T-cell (primary cell): ENCODE results near the gene PNLDC1. TPM values are rescaled to one million over a fixed set of nuclear protein-coding genes. Genes with fewer than 3 reads are reported as not detected.
"Not testable (repeated sequence)": the region's sequence is repeated elsewhere in the genome, so short reads cannot be mapped to it uniquely, and the experiment has no call there.

Experiments
- ATAC-seq, 4 experiments: fragments of 200-7000 bp in 3 of 4; fragments of 150-1000 bp in 1 of 4; cut with Tn5 transposase; replicated peaks in 1 of 4; 1 replicate in 3 of 4; 2 replicates in 1 of 4; pipeline ENCODE4 v1.10.0; 2021; ENCODE audit warnings: moderate library complexity in 3 of 4, mild to moderate bottlenecking in 2 of 4, moderate number of reproducible peaks in 1 of 4
- CTCF ChIA-PET, 2 donors: fragments of 300-600 bp; sonication (Branson Sonifier 250); formaldehyde crosslinking; loops; one replicate each; lab custom pipeline; 2022; ENCODE audit warnings: antibody characterized with exemption in 2 of 2; lab: Charles Lee
- POLR2A ChIA-PET, 2 donors: fragments of 300-600 bp; sonication (Branson Sonifier 250); formaldehyde crosslinking; loops; one replicate each; lab custom pipeline; 2022; ENCODE audit warnings: antibody characterized with exemption in 2 of 2; lab: Charles Lee
- DNase-seq, 35 experiments: peaks; one replicate each; pipeline versions ENCODE4 v3.0.0 to v3.0.0-alpha.2; 2013 to 2023
- H3K27ac ChIP-seq: one replicate; pipeline ENCODE4 v1.5.1; 2013; ENCODE audit warnings: low read length
- H3K27me3 ChIP-seq, 2 experiments: replicated peaks in 1 of 2; 1 replicate in 1 of 2; 2 replicates in 1 of 2; pipeline versions ENCODE4 v1.6.1 to v1.7.0; 2013; ENCODE audit warnings: low read length in 1 of 2, mixed read lengths in 1 of 2; ENCODE audit not compliant: control insufficient read depth in 2 of 2, insufficient read depth in 2 of 2; ENCODE audit errors: extremely low read depth in 1 of 2
- H3K36me3 ChIP-seq, 2 donors: 1 replicate in 1 of 2; 2 replicates in 1 of 2; pipeline versions ENCODE4 v1.6.1 to v1.7.0; 2013; ENCODE audit warnings: low read length in 1 of 2; ENCODE audit not compliant: control insufficient read depth in 2 of 2, insufficient read depth in 1 of 2; ENCODE audit errors: extremely low read depth in 1 of 2
- H3K4me1 ChIP-seq, 2 experiments: 1 replicate in 1 of 2; 2 replicates in 1 of 2; pipeline versions ENCODE4 v1.6.1 to v1.7.0; 2013; ENCODE audit warnings: low read length in 2 of 2, mixed read lengths in 1 of 2; ENCODE audit not compliant: insufficient read depth in 2 of 2, control insufficient read depth in 1 of 2; ENCODE audit errors: extremely low read depth in 1 of 2
- H3K4me3 ChIP-seq, 2 donors: 1 replicate in 1 of 2; 2 replicates in 1 of 2; pipeline versions ENCODE4 v1.5.1 to v1.7.0; 2013; ENCODE audit warnings: mild to moderate bottlenecking in 2 of 2, low read length in 1 of 2, moderate library complexity in 1 of 2; ENCODE audit not compliant: control insufficient read depth in 1 of 2; ENCODE audit errors: extremely low read depth in 1 of 2
- H3K9me3 ChIP-seq: 2 replicates; pipeline ENCODE4 v1.7.0; 2013
- H3K27ac Mint-ChIP-seq, 2 donors: one replicate each; pipeline ENCODE4 v1.8.0; 2020 to 2021; ENCODE audit warnings: mild to moderate bottlenecking in 2 of 2, mixed read lengths in 2 of 2
- H3K27me3 Mint-ChIP-seq, 2 donors: one replicate each; pipeline ENCODE4 v1.8.0; 2021 to 2022; ENCODE audit warnings: mixed read lengths in 2 of 2
- H3K36me3 Mint-ChIP-seq: one replicate; pipeline ENCODE4 v1.8.0; 2021; ENCODE audit warnings: mixed read lengths
- H3K4me1 Mint-ChIP-seq, 3 donors: one replicate each; pipeline ENCODE4 v1.8.0; 2020 to 2022; ENCODE audit warnings: mixed read lengths in 3 of 3, mild to moderate bottlenecking in 1 of 3
- H3K4me3 Mint-ChIP-seq, 3 donors: one replicate each; pipeline ENCODE4 v1.8.0; 2020 to 2022; ENCODE audit warnings: mild to moderate bottlenecking in 3 of 3, mixed read lengths in 3 of 3, moderate library complexity in 3 of 3
- H3K9me3 Mint-ChIP-seq, 3 donors: one replicate each; pipeline ENCODE4 v1.8.0; 2020 to 2022; ENCODE audit warnings: mixed read lengths in 3 of 3
- WGBS: methylation state at CpG from one replicate; pipeline ENCODE4 v1.1.5; 2013; ENCODE audit warnings: missing lambda C conversion rate; ENCODE audit not compliant: insufficient coverage; 5-methylcytosine and 5-hydroxymethylcytosine counted together
- total RNA-seq, 35 experiments: library from RNA in 6 of 35; stranded (reverse) in 6 of 35; fragments of 120-200 nt in 1 of 35; gene quantifications; one replicate each; pipeline versions ENCODE4 v1.2.1 to v1.2.4 and lab custom pipeline; 2013 to 2026

Gene PNLDC1
- total RNA-seq, 5 donors from 2014 or later (not counting 1 experiment from before 2014, with no cell fraction given), result 0.26 to 1.2 (median 0.46) TPM; not detected in 1

- H3K9me3 Mint-ChIP-seq, result no peaks in the 10 kb centered on the region
- peaks cover 46% of the 10 kb centered on the region for H3K36me3 Mint-ChIP-seq
- DNase-seq (peak; percentile 94 to 100 (median 98)), ATAC-seq (peak; percentile 82 to 87 (median 85))
- peak within 1 kb of the TSS; percentile 96 to 99 (median 98) for H3K4me3 Mint-ChIP-seq
- H3K27me3 Mint-ChIP-seq, result no peaks in the 10 kb centered on the region
- Histone ChIP-seq H3K27ac (peak within 1 kb of the TSS; percentile 96), H3K9me3 (no peaks in the 10 kb centered on the region), H3K36me3 (peaks cover 4 to 54% of the 10 kb centered on the region in 2 donors), H3K4me3 (peak within 1 kb of the TSS; percentile 96), H3K27me3 (no peaks in the 10 kb centered on the region), H3K4me1 (peaks cover 25 to 31% of the 10 kb centered on the region in 2 experiments)
- ChIA-PET CTCF (interaction anchor here in 1 of 2 donors (0.5 to 2.4 kb wide), 8 partner anchors 15 to 99 kb away, joined by 3 to 17 read pairs (median 6); partner anchors contain the start of genes ACAT2 and WTAP), POLR2A (interaction anchor here (0.5 to 2.4 kb wide), 19 partner anchors 9 to 1703 kb away, joined by 3 to 14 read pairs (median 4); partner anchors contain the start of genes WTAP (in 2 of the 2), ACAT2 (in 1 of the 2), AGPAT4 (in 1 of the 2) and SOD2 (in 1 of the 2))
- peaks cover 55 to 70% (median 66%) of the 10 kb centered on the region in 3 donors for H3K4me1 Mint-ChIP-seq
- WGBS, result under 1% methylated on average over 54 of the region's 64 CpGs
- H3K27ac Mint-ChIP-seq, result peak within 1 kb of the TSS; percentile 97 to 99
Measured at GRCh38 chr6:159789377-159790148, 10.5 kb upstream of the PNLDC1 start, which contains the start of gene TCP1. Gene TCP1, minus strand, starts transcription at chr6:159789602. Its CDS starts 134 bp downstream, at chr6:159789468.

GRCh38 chr6:159790149-159790955 lies 9.7 kb upstream of the PNLDC1 start, which contains the start of gene MRPL18:
Gene MRPL18, plus strand, starts transcription at chr6:159790467. Its CDS starts 121 bp downstream, at chr6:159790588.
- Mint-ChIP-seq H3K4me1 (peaks cover 58 to 69% (median 63%) of the 10 kb centered on the region in 3 donors), H3K27me3 (no peaks in the 10 kb centered on the region), H3K9me3 (no peaks in the 10 kb centered on the region), H3K4me3 (peak within 1 kb of the TSS; percentile 96 to 99 (median 98)), H3K27ac (peak within 1 kb of the TSS; percentile 97 to 99), H3K36me3 (peaks cover 44% of the 10 kb centered on the region)
- CTCF ChIA-PET, result interaction anchor here (0.5 to 2.4 kb wide), 14 partner anchors 15 to 1506 kb away, joined by 3 to 17 read pairs (median 5); partner anchors contain the start of genes ACAT2 (in 1 of the 2) and WTAP (in 1 of the 2)
- Histone ChIP-seq H3K36me3 (peaks cover 4 to 46% of the 10 kb centered on the region in 2 donors), H3K27ac (peak within 1 kb of the TSS; percentile 96), H3K4me3 (peak within 1 kb of the TSS; percentile 96), H3K4me1 (peaks cover 25 to 31% of the 10 kb centered on the region in 2 experiments), H3K27me3 (no peaks in the 10 kb centered on the region), H3K9me3 (no peaks in the 10 kb centered on the region)
- WGBS, result under 1% methylated on average over 48 of the region's 56 CpGs
- DNase-seq, result peak; percentile 69 to 94 (median 86)
- POLR2A ChIA-PET, result interaction anchor here (0.6 to 2.4 kb wide), 22 partner anchors 8 to 1484 kb away, joined by 3 to 24 read pairs (median 4); partner anchors contain the start of genes WTAP (in 2 of the 2), ACAT2 (in 1 of the 2), AGPAT4 (in 1 of the 2) and SOD2 (in 1 of the 2)
- ATAC-seq, result peak; percentile 84 to 88 (median 86)

- ATAC-seq (no peak), DNase-seq (peak in 12 of 35 experiments; percentile 1 to 39 (median 7))
- WGBS, result 26% methylated on average over 15 of the region's 18 CpGs
- Histone ChIP-seq H3K36me3 (peaks cover 4 to 45% of the 10 kb centered on the region in 2 donors), H3K27me3 (no peaks in the 10 kb centered on the region), H3K27ac (peak overlapping the region; percentile 96), H3K9me3 (no peaks in the 10 kb centered on the region), H3K4me3 (peak overlapping the region; percentile 96), H3K4me1 (peaks cover 23 to 32% of the 10 kb centered on the region in 2 experiments)
- POLR2A ChIA-PET, result interaction anchor here (0.6 to 2.4 kb wide), 11 partner anchors 21 to 674 kb away, joined by 3 to 24 read pairs (median 6); partner anchors contain the start of genes ACAT2 (in 1 of the 2) and SOD2 (in 1 of the 2)
- peak overlapping the region; percentile 96 to 99 (median 98) for H3K4me3 Mint-ChIP-seq
- peaks cover 62 to 66% (median 63%) of the 10 kb centered on the region in 3 donors for H3K4me1 Mint-ChIP-seq
- CTCF ChIA-PET, result interaction anchor here (0.5 to 2.4 kb wide), 10 partner anchors 29 to 1506 kb away, joined by 3 to 17 read pairs (median 6); partner anchors contain the start of genes ACAT2 (in 1 of the 2) and WTAP (in 1 of the 2)
- H3K27ac Mint-ChIP-seq, result peak overlapping the region; percentile 97 to 99
- no peaks in the 10 kb centered on the region for H3K9me3 Mint-ChIP-seq
- peaks cover 39% of the 10 kb centered on the region for H3K36me3 Mint-ChIP-seq
- H3K27me3 Mint-ChIP-seq, result no peaks in the 10 kb centered on the region
Measured at GRCh38 chr6:159790956-159791598, 9.0 kb upstream of the PNLDC1 start.

GRCh38 chr6:159794976-159795375 lies 5.1 kb upstream of the PNLDC1 start:
- WGBS, result 83% methylated on average over 7 of the region's 8 CpGs
- H3K9me3 Mint-ChIP-seq, POLR2A ChIA-PET, H3K27me3 Mint-ChIP-seq, ATAC-seq, H3K4me3 Mint-ChIP-seq, H3K27ac ChIP-seq, H3K27me3 ChIP-seq, H3K27ac Mint-ChIP-seq, H3K4me3 ChIP-seq, DNase-seq, H3K9me3 ChIP-seq, CTCF ChIA-PET: not testable (repeated sequence)
- Mint-ChIP-seq H3K36me3 (peaks cover 55% of the 10 kb centered on the region), H3K4me1 (peaks cover 45 to 49% (median 48%) of the 10 kb centered on the region in 3 donors)
- H3K4me1 ChIP-seq, result peaks cover 16 to 25% of the 10 kb centered on the region in 2 experiments
- peaks cover 4 to 64% of the 10 kb centered on the region in 2 donors for H3K36me3 ChIP-seq

- H3K4me3 Mint-ChIP-seq, result no peak overlapping the region
- DNase-seq, result no peak
- peaks cover 45% of the 10 kb centered on the region for H3K36me3 Mint-ChIP-seq
- CTCF ChIA-PET, result no interaction called here
- H3K27ac Mint-ChIP-seq, result no peak overlapping the region
- H3K4me1 Mint-ChIP-seq, result peaks cover 25 to 27% (median 27%) of the 10 kb centered on the region in 3 donors
- no peaks in the 10 kb centered on the region for H3K27me3 Mint-ChIP-seq
- POLR2A ChIA-PET, result no interaction called here
- no peak overlapping the region for H3K4me3 ChIP-seq
- WGBS, result no CpG with 5 or more reads among the region's 1 CpG
- no peaks in the 10 kb centered on the region for H3K27me3 ChIP-seq
- peaks cover 4 to 57% of the 10 kb centered on the region in 2 donors for H3K36me3 ChIP-seq
- H3K9me3 Mint-ChIP-seq, result no peaks in the 10 kb centered on the region
- H3K4me1 ChIP-seq, result peaks cover 0 to 7% of the 10 kb centered on the region in 2 experiments
- ATAC-seq, result no peak
- no peak overlapping the region for H3K27ac ChIP-seq
- H3K9me3 ChIP-seq, result no peaks in the 10 kb centered on the region
Measured at GRCh38 chr6:159797554-159797953, 2.5 kb upstream of the PNLDC1 start.
